Amniotic stem cell (primary cell): ENCODE results near the gene MOG.
A peak's percentile ranks its signal among the peaks of the same experiment; 100 is the strongest.
"Not testable (repeated sequence)": the region's sequence is repeated elsewhere in the genome, so short reads cannot be mapped to it uniquely, and the experiment has no call there.

Experiments
- DNase-seq: peaks from one replicate; lab custom pipeline; 2025; lab: John Stamatoyannopoulos, UW

MOG gene

DNA sequence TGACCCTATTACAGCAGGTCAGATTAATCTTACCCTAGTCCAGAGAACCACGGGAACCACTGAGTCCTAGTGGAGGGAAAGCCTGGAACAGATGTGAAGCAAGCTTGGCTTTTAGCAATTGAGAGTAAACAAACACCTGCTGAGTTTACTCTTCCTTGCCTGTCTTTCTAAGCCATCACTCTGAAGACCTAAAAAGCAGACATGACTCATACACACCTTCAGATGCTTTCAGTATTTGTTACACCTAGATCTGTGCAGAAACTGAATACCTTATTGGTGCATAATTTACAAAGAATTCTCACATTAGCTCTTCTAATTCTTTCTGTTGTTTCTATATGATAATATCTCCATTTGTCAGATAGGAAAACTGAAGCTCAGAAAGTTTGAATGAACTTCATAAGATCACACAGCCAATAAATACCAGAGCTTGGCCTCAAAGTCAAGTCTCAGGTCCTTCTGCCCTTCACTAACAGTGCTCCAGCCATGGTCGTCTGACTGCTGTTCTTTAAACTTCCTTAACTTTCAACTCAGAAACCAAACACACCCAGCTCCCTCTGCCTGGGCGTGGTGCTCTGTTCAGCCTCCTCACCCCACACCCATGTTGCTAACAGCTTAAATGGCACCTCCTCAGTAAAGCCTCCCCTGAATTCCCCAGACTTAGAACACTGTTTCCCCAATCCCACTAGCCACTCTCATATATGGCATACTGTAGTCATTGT is 15.3 kb upstream of the MOG start:
- DNase-seq = no peak

DNA sequence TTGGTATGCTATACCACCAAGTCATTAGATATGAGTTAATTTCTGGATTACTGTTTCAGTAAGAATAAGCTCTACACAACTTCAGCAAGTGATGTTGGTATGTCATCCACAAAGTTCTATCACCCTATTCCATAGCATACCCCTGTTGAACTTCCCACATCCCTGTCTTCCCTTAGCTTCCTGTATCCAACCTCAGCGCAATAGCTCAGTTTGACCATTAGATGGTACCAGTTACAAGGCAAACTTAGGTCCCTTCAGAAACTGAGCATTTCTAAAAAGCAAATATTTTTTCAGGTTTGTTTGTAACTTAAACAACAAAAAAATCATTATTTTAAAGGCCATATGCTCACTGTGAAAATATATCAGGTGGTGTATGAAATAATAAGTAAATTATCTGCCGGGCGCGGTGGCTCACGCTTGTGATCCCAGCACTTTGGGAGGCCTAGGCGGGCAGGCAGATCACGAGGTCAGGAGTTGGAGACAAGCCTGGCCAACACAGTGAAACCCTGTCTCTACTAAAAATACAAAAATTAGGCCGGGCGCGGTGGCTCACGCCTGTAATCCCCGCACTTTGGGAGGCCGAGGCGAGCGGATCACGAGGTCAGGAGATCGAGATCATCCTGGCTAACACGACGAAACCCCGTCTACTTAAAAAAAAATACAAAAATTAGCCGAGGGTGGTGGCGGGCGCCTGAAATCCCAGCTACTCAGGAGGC is 8.8 kb upstream of the MOG start:
- peak; percentile 14 for DNase-seq

DNA sequence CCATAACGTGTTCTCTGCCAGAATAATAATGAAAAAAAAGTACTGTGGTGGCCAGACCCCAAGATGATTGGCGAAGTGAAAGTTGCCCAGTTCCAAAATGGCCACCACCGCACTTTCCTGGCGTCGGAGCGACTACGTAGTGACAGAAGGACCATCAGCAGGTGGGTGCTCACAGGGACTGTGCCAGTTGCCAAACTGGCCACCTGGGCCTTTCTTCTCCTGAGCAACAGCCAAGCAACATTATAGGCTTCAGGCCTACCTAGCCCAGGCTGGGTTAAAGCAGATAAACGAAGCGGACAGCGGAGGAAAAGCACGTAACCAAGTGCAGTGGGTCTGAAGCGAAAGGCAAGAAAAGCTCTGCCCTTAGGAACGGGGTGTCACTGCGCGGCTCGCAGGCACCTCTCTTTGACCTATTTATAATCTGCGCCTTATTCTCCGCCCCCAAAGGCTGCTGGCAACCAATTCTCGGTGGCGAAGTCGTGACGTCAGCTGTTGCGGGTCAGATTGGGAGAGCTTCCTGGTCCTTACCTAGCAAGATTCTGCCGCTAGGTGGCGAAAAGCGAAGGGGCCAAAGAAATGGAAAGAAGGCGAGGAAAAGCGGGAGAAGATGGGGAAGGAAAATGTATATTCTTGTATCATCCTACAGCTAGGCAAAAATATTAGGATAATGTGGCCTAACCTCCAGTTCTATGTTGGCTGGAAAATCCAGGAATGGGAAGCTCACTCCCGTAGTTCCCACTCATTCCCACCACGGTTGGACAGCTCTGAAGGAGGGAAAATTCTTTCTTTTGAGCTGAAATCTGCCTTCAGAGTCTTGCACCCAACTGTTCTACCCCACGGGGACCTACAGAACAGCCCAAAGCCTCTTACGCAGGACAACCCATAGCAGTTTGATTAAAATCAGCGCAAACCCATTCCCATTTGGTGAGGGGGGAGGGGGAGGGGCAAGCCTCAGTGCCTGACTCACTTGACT is 6.9 kb upstream of the MOG start:
- DNase-seq = peak; percentile 96

DNA sequence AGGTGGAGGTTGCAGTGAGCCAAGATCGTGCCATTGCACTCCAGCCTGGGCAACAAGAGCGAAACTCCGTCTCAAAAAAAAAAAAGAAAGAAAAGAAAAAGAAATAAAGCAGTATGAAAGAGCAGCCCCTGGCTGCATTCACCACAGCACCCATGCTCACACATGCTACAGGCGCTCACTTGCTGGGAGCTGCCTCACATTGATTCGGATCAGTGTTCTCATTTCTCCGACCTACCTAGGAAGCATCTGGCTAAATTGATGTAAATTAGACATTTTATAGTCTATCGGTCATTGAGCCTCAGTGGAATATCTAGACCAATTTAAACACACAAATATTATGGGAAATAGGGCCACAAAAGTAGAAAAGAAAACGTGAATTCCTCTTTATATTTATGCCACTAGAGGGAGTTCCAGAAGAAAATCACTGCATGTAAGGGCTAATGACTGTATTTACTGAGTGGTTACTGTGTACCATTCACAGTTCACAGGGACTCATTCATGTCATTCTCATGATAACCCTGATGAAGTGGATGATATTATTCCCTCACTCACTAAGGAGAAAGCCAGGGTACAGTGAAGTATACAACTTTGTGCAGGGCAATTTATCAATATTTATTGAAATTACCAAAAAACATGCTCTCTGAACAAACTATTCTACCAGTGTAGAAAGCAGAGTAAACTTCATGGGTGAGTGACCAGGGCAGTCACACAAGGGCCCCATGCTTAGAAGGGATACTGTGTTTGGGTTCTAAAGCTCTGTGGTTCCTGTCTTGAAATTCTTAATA is 5.3 kb upstream of the MOG start:
- no peak for DNase-seq

DNA sequence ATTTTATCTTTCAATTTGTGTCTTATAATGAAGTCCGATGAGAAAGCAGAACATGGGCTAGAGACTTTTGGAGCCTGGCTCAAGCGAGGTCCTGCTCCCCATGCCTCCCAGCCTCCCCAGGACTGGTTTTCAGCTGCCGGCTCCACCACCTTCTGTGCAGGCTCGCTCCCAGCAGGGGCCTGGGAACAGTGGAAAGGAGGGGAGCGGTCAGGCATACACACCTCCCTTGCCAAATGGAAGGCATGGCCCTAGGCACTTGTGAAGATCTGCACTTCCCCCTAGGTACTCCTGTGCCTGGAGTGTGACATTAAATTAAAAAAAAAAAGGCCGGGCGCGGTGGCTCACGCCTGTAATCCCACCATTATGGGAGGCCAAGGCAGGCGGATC is 4.7 kb upstream of the MOG start:
- DNase-seq = no peak

DNA sequence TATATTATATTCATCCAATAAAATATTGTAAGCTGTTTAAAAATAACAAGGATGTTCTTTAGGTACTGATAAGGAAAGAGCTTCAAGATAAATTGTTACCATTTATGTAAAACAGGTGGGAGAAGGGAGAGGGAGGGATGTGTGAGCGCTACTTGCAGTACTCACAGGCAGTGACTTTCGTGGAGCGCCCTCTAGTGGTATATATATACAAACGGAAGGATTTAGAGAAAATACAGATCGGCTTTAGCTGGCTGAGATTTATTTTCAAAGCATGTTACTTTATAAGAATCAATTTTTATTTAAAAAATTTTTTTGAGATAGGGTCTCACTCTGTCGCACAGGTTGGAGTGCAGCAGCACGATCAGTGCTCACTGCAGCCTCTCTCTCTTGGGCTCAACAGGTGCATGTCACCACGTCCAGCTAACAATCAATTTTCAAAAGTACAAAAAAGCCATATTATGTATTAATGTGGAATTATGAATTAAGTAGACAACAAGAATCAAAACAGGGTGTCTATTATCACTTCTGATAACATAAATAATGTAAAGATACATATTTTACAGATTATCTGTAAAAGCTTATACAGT is 3.3 kb upstream of the MOG start:
- DNase-seq = peak; percentile 49

DNA sequence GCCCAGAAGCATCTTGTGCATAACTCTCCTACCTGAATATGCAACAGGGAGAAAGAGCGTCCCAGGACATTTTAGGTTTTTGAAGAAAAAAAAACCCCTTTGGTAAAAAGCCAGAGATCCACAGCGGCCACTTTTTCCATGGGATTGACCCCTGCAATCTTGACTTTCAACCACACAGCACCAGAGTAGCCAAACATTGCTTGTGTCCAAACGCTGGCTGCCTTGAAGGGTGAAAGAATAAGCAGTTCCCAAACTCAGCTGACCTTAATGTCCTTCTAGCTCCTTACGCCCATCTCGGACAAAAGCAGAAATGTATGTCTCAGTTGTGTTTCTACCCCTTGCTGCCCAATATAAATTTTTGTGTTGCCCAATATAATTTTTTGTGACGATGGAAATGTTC is 1.2 kb upstream of the MOG start:
- DNase-seq = no peak

DNA sequence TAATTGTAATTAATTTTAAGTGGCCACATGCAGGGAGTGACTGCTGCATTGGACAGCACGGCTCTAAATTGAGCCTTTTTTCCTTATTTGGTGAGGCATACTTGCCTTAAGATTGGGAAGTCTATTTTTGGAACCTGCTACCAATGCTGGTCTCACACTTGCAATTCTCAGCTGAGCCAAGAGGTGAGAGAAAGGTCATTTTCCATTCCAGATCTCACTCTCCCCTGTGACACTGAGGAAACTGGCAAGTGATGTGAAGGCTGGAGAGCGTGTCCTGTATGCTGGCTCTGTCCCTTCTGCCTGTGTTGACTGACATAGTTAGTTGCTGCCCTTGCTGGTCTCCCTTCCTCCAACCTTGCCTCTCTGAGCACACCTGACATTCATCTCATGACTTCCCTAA is 735 bp upstream of the MOG start:
- no peak for DNase-seq

DNA sequence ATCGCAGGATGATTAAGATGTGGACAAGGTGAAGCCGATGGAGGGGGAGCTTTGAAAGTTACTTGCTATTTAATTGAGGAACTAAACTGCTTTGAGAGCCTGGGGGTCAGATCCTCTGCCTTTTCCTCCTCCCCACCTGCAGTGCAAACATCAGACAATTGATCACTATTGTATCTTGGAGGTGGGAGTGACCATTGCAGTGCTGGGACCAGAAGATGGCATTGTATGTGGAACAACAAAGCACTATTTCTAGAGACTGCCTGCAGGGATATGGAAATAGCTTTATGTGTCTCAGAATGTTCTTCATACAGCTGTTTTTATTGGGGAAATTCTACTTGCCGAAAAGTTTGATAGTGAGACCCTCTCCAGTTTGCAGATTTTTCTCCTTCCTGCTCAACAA is 4.2 kb downstream of the MOG start:
- no peak for DNase-seq

DNA sequence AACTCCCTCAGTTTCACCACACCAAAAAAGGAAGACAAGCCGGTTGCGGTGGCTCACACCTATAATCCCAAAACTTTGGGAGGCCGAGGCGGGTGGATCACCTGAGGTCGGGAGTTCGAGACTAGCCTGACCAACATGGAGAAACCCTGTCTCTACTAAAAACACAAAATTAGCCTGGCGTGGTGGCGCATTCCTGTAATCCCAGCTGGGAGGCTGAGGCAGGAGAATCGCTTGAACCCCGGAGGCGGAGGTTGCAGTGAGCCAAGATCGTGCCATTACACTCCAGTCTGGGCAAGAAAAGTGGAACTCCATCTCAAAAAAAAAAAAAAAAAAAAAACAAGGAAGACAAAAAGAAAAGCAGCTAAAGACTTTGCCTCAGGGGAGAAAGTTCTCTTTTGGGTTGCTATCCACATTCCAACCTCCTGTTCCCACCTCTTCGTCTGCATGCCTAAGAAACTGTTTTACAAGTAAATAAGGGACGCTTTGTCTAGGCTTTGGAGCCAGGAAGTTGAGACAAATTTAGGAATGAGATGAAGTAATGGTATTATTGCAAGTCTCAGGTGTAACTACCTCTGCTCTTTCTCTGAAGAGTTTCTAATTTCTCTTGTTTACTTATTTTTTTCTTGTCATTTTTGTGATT is 4.7 kb downstream of the MOG start:
- DNase-seq = not testable (repeated sequence)

DNA sequence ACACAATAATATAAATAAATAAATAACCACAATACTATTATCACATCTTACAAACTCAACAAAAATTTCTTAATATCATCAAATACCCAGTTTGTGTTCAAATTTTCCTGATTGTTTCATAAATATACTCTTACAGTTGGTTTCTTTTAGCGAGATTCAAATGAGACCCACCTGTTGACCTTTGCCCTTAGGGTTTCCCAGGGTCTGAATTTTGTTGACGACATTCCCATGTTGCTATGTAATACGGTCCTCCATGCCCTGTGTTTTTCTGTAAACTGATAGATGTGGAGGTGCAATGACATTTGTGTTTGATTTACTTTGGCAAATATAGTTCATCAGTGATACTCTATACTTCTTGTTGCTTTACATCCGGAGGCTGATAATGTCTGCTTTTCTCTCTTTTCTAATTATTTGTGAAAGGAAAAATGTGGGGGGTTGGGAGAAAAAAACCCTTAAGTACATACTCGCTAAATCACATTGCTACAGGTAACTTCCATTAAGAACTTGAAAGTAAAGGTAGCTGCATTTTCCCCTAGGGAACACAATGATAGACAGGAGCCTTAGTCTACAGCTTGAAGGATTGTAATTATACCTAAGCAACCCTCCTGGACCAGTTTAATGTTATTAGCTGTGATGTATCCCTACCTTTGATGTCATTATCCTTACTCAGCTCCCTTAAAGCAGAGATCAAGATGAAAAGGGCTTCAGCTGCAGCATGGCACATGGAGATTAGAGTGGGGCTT is 6.6 kb downstream of the MOG start:
- no peak for DNase-seq

DNA sequence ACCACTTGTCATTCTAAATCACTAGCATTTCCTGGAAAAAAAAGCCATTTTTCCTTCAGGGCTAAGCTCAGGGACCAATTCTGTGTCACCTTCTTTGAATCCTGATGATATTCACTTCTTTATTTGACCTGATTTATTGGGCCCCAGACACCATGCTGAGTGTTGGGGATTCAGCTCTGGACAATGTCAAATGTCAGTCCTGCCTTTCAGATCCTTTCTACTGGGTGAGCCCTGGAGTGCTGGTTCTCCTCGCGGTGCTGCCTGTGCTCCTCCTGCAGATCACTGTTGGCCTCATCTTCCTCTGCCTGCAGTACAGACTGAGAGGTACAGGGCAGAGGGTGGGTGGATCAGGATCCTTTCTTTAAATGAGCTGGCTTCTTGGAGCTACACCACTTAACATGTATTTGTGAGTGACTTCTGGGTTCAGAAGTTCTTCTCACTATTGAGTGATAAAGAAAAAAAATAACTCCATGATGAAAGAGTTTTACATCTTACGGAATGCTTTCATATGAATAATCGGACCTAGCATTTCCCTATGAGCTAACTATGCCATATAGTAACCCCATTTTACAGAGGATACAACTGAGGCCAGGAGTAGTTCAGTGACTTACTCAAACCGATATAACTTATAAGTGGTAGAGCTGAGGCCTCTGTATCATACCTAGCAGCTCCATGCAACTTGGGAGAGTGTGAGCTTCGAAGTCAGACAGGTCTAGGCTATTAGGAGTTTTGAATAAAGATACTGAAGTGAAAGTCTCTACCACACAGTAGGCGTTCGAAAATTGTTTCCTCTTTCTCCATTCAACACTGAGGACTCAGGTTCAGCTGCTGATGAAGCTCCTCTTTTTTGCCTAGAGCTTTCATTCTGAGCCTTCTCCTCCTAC is 9.3 kb downstream of the MOG start:
- DNase-seq = no peak

DNA sequence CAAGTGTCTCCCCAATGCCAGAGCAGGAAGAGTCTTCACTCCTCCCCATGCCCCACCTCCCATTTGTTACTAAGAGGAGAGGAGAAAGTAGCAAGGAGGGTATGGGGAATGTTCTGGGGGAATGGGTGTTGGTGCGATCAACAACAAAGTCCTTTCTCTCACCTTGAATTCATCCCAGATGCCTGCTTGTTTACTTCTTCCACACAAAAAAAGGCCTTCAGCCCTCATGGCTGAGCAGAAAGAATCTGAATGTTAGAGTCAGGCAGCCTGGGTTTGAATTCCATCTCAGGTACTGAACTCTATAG is 9.9 kb downstream of the MOG start:
- no peak for DNase-seq

DNA sequence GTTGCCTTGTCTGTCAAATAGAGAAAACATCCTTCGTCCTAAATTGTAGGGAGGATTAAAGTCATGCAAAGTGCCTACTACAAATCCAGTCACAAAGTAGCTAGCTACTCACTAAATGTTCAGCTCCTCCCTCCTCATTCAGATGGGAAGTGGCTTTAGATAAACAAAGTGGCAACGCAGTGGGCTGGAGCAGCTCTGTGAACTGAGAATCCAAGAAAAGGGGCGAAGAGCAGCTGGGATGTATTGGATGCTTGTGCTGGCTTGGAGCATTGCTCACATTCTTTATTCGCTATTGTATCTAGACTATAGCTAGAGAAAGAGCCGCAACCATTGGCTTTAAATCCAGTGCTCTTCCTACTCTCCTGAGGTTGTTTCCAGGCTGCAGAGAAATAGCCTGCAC is 10.3 kb downstream of the MOG start:
- DNase-seq = no peak

DNA sequence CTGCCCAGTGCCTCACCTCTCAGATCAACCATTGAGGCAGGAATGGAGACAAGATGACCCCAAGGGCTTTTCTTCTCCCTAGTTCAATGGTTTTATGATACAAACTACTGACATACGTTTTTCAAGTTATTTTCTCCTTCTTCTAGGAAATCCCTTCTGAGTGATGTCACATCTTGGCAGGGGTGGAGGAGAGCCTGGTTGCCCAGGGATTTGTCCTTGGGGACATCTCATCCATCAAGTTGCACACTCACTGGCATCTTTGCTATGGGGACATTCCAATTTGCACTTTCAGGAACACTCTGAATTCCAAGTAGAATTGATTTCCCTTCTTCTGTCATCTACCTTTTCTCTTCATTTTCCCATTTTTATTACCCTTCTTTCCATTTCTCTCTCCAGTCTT is 14.1 kb downstream of the MOG start:
- DNase-seq = no peak

DNA sequence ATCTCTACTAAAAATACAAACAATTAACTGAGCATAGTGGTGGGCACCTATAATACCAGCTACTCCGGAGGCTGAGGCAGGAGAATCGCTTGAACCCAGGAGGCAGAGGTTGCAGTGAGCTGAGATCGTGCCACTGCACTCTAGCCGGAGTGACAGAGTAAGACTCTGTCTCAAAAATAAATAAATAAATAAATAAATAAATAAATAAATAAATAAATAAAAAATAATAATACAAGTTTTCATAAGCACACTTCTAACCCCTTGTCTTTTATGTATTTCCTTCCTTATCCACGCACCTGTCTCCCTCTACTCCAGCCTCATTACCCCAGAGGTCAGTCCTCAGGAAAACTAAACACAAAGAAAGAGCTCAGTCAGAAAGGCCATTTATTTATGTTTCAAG is 15.2 kb downstream of the MOG start:
- DNase-seq = not testable (repeated sequence)

DNA sequence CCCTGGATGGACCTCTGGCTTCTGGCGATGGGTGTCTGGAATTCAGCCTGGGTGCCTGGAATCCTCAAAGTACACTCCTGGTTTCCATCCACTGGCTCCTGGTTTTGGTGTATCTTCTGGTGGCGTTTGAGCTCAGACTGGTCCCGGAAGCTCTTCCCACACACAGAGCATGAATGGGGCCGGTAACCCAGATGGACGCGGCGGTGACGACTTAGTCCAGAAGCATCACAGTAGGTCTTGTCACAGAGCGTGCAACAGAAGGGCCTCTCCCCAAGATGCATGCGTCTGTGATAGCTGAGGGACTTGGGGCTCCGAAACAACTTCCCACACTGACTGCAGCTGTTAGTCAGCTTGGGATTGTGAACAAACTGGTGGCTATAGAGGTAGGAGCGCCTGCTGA is 16.3 kb downstream of the MOG start:
- no peak for DNase-seq

DNA sequence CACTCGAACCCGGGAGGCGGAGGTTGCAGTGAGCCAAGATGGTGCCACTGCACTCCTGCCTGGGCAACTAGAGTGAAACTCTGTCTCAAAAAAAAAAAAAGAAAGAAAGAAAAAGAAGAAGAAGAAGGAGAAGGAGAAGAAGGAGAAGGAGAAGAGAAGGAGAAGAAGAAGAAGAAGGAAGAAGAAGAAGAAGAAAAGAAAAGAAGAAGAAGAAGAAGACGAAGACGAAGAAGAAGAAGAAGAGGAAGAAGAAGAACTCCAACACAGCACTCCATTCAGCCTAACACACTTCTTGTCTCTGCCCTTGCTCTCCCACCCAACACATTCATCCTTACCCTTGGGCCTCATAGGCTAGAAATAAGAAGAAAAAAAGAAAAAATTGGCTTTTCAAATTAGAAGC is 17.1 kb downstream of the MOG start:
- DNase-seq = no peak

DNA sequence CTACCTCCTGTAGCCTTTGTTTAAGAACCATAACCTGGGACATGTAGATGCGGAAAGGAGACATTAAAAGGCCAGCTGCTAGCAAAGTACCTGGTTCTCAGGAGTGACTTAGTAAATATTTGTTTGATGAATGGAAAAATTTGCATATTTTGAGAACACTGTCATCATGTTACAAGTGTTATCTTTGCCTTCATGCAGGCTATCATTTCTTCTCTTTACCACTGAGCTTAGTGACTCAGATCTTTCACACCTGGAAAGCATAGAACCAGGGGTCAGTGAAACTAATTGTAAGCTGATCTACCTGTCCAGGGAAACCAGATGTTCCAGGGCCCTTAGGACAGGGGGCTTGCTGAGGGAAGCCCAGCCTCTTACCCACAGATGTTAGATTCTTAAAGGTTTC is 18.7 kb downstream of the MOG start:
- no peak for DNase-seq
